CD4-positive, alpha-beta T cell (primary cell): ENCODE measurements around the gene OR1N2. TPM values are rescaled to one million over a fixed set of nuclear protein-coding genes. Genes with fewer than 3 reads are reported as not detected.

Experiments used
- ATAC-seq: fragments of 200-7000 bp; cut with Tn5 transposase; one replicate; pipeline ENCODE4 v1.10.0; 2022; ENCODE audit warnings: mild to moderate bottlenecking; ENCODE audit not compliant: poor library complexity
- CTCF ChIA-PET: fragments of 350-600 bp; sonication (Branson Sonifier 250); formaldehyde crosslinking; loops from one replicate; lab custom pipeline; 2021; ENCODE audit warnings: antibody characterized with exemption, inconsistent platforms; lab: Charles Lee
- POLR2A ChIA-PET: fragments of 350-600 bp; sonication (Branson Sonifier 250); formaldehyde crosslinking; loops from one replicate; lab custom pipeline; 2021; ENCODE audit warnings: antibody characterized with exemption, inconsistent platforms; lab: Charles Lee
- DNase-seq, 14 experiments: peaks; one replicate each; pipeline ENCODE4 v3.0.0-alpha.2; 2013 to 2020; ENCODE audit warnings: mixed read lengths in 2 of 14
- H3K27ac ChIP-seq, 2 donors: one replicate each; pipeline versions ENCODE4 v1.5.1 to v1.7.0; 2013; ENCODE audit warnings: low read length in 2 of 2, low read depth in 1 of 2, mild to moderate bottlenecking in 1 of 2
- H3K27me3 ChIP-seq, 2 experiments: 1 replicate in 1 of 2; 2 replicates in 1 of 2; pipeline versions ENCODE4 v1.6.1 to v1.7.0; 2013; ENCODE audit warnings: low read length in 2 of 2, control low read depth in 1 of 2, mild to moderate bottlenecking in 1 of 2, moderate library complexity in 1 of 2; ENCODE audit not compliant: insufficient read depth in 2 of 2, control insufficient read depth in 1 of 2
- H3K36me3 ChIP-seq: one replicate; pipeline ENCODE4 v1.6.1; 2013; ENCODE audit warnings: low read length, control low read depth; ENCODE audit not compliant: insufficient read depth
- H3K4me1 ChIP-seq: one replicate; pipeline ENCODE4 v1.6.1; 2013; ENCODE audit warnings: low read length, control low read depth; ENCODE audit not compliant: insufficient read depth
- H3K4me3 ChIP-seq: one replicate; pipeline ENCODE4 v1.5.1; 2013; ENCODE audit warnings: mild to moderate bottlenecking, low read length, moderate library complexity
- H3K9me3 ChIP-seq, 2 experiments: 1 replicate in 1 of 2; 2 replicates in 1 of 2; pipeline versions ENCODE4 v1.6.1 to v1.7.0; 2013; ENCODE audit warnings: low read length in 2 of 2, mild to moderate bottlenecking in 2 of 2, control low read depth in 1 of 2, moderate library complexity in 1 of 2; ENCODE audit not compliant: control insufficient read depth in 1 of 2, insufficient read depth in 1 of 2
- H3K27ac Mint-ChIP-seq: one replicate; pipeline ENCODE4 v1.8.0; 2020; ENCODE audit warnings: mixed read lengths
- H3K27me3 Mint-ChIP-seq: one replicate; pipeline ENCODE4 v1.8.0; 2021; ENCODE audit warnings: mixed read lengths
- H3K36me3 Mint-ChIP-seq: one replicate; pipeline ENCODE4 v1.8.0; 2021; ENCODE audit warnings: low read depth, mixed read lengths
- H3K4me1 Mint-ChIP-seq: one replicate; pipeline ENCODE4 v1.8.0; 2021; ENCODE audit warnings: low read depth, mixed read lengths
- H3K4me3 Mint-ChIP-seq: one replicate; pipeline ENCODE4 v1.8.0; 2020; ENCODE audit warnings: mild to moderate bottlenecking, mixed read lengths
- H3K9me3 Mint-ChIP-seq: one replicate; pipeline ENCODE4 v1.8.0; 2020; ENCODE audit warnings: mixed read lengths
- CTCF ChIP-seq: fragments of 200-600 bp; IDR thresholded peaks from one replicate; pipeline ENCODE4 v1.8.0; 2022; ENCODE audit warnings: antibody characterized with exemption, mild to moderate bottlenecking
- intact Hi-C, 2 experiments: fragments of 100-400 bp; cut with DNase I in 1 of 2; cut with micrococcal nuclease in 1 of 2; formaldehyde crosslinking; loops; one replicate each; pipeline versions ENCODE4 v1.15.1 to v1.9.0; 2023 to 2025; cut with DNase I, micrococcal nuclease
- polyA plus RNA-seq, 2 donors: library from polyadenylated mRNA; unstranded; fragments of 120-200 nt; gene quantifications; one replicate each; pipeline ENCODE4 v1.2.1, GENCODE V29; 2013
- total RNA-seq, 174 experiments: library from RNA in 2 of 174; stranded (reverse) in 2 of 174; gene quantifications; one replicate each; pipeline ENCODE4 v1.2.3 and lab custom pipeline; 2021 to 2026

OR1N2 gene, protein sequence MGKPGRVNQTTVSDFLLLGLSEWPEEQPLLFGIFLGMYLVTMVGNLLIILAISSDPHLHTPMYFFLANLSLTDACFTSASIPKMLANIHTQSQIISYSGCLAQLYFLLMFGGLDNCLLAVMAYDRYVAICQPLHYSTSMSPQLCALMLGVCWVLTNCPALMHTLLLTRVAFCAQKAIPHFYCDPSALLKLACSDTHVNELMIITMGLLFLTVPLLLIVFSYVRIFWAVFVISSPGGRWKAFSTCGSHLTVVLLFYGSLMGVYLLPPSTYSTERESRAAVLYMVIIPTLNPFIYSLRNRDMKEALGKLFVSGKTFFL
- total RNA-seq (not detected), total RNA-seq (lab: John Stamatoyannopoulos, UW) (0 to 0.20 (median 0) reads per million in 172 experiments)
- not detected for polyA plus RNA-seq (2013, experiment 1 of 2)
- not detected for polyA plus RNA-seq (2013, experiment 2 of 2)

DNA sequence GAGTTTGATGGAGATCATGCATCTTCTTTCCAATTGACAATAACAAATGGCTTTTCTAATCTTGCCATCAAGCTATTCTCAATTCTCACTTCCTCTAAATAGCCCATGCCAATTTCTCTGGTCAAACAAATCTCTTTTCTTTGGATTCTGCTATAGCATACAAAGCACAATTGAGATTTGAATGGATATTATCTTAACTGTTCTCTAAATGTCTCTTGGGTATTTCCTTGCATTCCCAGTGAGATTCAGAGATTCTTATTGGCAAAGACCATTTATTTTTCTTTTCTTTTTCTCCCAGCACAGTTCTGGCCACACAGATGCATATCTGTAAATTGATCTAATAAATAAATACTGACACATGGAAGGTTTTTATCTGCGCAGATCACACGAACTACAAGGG is at the start of gene OR1N2:
TSS of gene OR1N2 (plus strand) at position 301 of the 400 bp plus-strand sequence. CDS start 100 bp downstream, outside the sequence.
- no peak within 1 kb of the TSS for H3K4me3 ChIP-seq
- TF ChIP-seq CTCF = no peak
- CTCF ChIA-PET = no interaction called here
- H3K9me3 ChIP-seq = no peaks in the 10 kb centered on the region
- H3K4me1 ChIP-seq = no peaks in the 10 kb centered on the region
- DNase-seq (no peak), ATAC-seq (no peak)
- H3K27ac ChIP-seq = no peak within 1 kb of the TSS
- H3K9me3 Mint-ChIP-seq = no peaks in the 10 kb centered on the region
- no peak within 1 kb of the TSS for H3K27ac Mint-ChIP-seq
- intact Hi-C loops = no loop called here
- H3K4me3 Mint-ChIP-seq = no peak within 1 kb of the TSS
- H3K36me3 ChIP-seq = no peaks in the 10 kb centered on the region
- H3K27me3 ChIP-seq = peaks cover 0 to 13% of the 10 kb centered on the region in 2 experiments
- no peaks in the 10 kb centered on the region for H3K4me1 Mint-ChIP-seq
- H3K36me3 Mint-ChIP-seq = no peaks in the 10 kb centered on the region
- POLR2A ChIA-PET = no interaction called here
- H3K27me3 Mint-ChIP-seq = peaks cover 43% of the 10 kb centered on the region

DNA sequence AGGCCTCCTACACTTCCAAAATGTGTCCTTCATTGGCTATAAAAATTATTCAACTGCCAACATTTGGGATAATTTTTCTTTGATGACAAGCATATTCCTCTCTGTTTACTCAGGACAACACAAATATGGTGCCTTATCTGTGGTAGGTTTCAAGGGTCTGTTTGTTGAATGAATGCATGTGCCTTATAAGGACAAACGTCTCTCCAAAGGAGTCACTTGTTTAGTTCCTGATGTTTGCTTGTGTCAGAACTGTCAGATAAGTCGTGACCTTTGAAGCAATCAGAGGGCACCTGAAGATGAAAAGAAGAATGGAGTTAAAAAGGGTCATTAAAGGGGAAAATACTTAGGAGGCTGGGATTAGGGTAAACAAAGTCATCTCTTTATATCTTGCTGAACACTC is 45.9 kb upstream of the OR1N2 start:
- H3K4me3 Mint-ChIP-seq = no peak overlapping the region
- Histone ChIP-seq H3K4me3 (no peak overlapping the region), H3K9me3 (no peaks in the 10 kb centered on the region), H3K36me3 (no peaks in the 10 kb centered on the region), H3K27ac (no peak overlapping the region), H3K27me3 (peaks cover 0 to 10% of the 10 kb centered on the region in 2 experiments), H3K4me1 (no peaks in the 10 kb centered on the region)
- no peak for ATAC-seq
- no peaks in the 10 kb centered on the region for H3K4me1 Mint-ChIP-seq
- no peak overlapping the region for H3K27ac Mint-ChIP-seq
- DNase-seq = no peak
- intact Hi-C loops = no loop called here
- H3K27me3 Mint-ChIP-seq = peaks cover 24% of the 10 kb centered on the region
- ChIA-PET POLR2A (no interaction called here), CTCF (no interaction called here)
- no peak for TF ChIP-seq CTCF
- no peaks in the 10 kb centered on the region for H3K36me3 Mint-ChIP-seq
- H3K9me3 Mint-ChIP-seq = no peaks in the 10 kb centered on the region

DNA sequence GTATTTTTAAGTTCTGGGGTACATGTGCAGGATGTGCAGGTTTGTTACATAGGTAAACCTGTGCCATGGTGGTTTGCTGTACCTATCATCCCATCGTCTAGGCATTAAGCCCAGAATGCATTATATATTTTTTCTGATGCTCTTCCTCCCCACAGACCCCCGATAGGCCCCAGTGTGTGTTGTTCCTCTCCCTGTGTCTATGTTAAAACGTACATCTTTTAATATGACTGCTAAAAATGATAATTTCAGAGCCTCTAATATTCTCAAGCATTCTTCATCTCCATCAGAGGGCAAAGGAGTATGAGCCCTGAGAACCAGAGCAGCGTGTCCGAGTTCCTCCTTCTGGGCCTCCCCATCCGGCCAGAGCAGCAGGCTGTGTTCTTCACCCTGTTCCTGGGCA is 42.4 kb upstream of the OR1N2 start, which contains the start of gene OR1J2:
TSS of gene OR1J2 (plus strand) at position 301 of the 400 bp plus-strand sequence. CDS start at position 301, 0 bp downstream.
- CTCF ChIA-PET = no interaction called here
- H3K36me3 Mint-ChIP-seq = no peaks in the 10 kb centered on the region

More for the DNA sequence above, 42.4 kb upstream of the OR1N2 start, which contains the start of gene OR1J2:
- H3K4me1 ChIP-seq = no peaks in the 10 kb centered on the region
- POLR2A ChIA-PET = no interaction called here
- DNase-seq (no peak), ATAC-seq (no peak)
- H3K27me3 ChIP-seq = peaks cover 0 to 10% of the 10 kb centered on the region in 2 experiments
- intact Hi-C loops = no loop called here
- no peak within 1 kb of the TSS for H3K27ac ChIP-seq
- Mint-ChIP-seq H3K27me3 (peaks cover 31% of the 10 kb centered on the region), H3K4me1 (no peaks in the 10 kb centered on the region), H3K9me3 (no peaks in the 10 kb centered on the region), H3K4me3 (no peak within 1 kb of the TSS), H3K27ac (no peak within 1 kb of the TSS)
- no peaks in the 10 kb centered on the region for H3K36me3 ChIP-seq
- H3K9me3 ChIP-seq = no peaks in the 10 kb centered on the region
- no peak for TF ChIP-seq CTCF
- no peak within 1 kb of the TSS for H3K4me3 ChIP-seq
